HepG2 (cell line): ENCODE results near the gene RNH1. TPM values are rescaled to one million over a fixed set of nuclear protein-coding genes. Genes with fewer than 3 reads are reported as not detected.
A peak's percentile ranks its signal among the peaks of the same experiment; 100 is the strongest.

ENCODE experiments used
- ATF2 ChIP-seq: sonication (generic); formaldehyde crosslinking; IDR thresholded peaks from 2 replicates; pipeline ENCODE4 v1.4.0; 2020; ENCODE audit warnings: missing genetic modification reagents
- ATF7-NPFF ChIP-seq: sonication (generic); formaldehyde crosslinking; IDR thresholded peaks from 2 replicates; pipeline ENCODE4 v1.8.1; 2023; ENCODE audit warnings: mild to moderate bottlenecking, low read depth, missing genetic modification reagents, moderate library complexity
- ATRX ChIP-seq: sonication (generic); formaldehyde crosslinking; IDR thresholded peaks from 2 replicates; pipeline ENCODE4 v1.4.0; 2020; ENCODE audit warnings: missing genetic modification reagents, borderline replicate concordance
- LCORL ChIP-seq, 2 experiments: fragments of 450-650 bp in 1 of 2; sonication (generic) in 1 of 2; formaldehyde crosslinking in 1 of 2; IDR thresholded peaks; 2 replicates each; pipeline versions ENCODE4 v1.5.0 to v1.6.1; 2017 to 2020; ENCODE audit warnings: antibody characterized with exemption in 1 of 2, missing genetic modification reagents in 1 of 2
- MEIS1 ChIP-seq: sonication (generic); formaldehyde crosslinking; IDR thresholded peaks from 2 replicates; pipeline ENCODE4 v1.9.0; 2021; ENCODE audit warnings: mild to moderate bottlenecking, missing genetic modification reagents, moderate library complexity, borderline replicate concordance
- PAXIP1 ChIP-seq: sonication (generic); formaldehyde crosslinking; conservative IDR thresholded peaks from 2 replicates; pipeline ENCODE4 v1.4.0; 2020; ENCODE audit warnings: mild to moderate bottlenecking, missing genetic modification reagents, moderate library complexity
- POLR2AphosphoS5 ChIP-seq: IDR thresholded peaks from 2 replicates; pipeline ENCODE4 v1.6.1; 2012; ENCODE audit warnings: low read depth, low read length
- RCOR2 ChIP-seq: IDR thresholded peaks from 2 replicates; pipeline ENCODE4 v1.6.1; 2016; ENCODE audit warnings: missing biosample characterization, missing genetic modification reagents
- SAP130 ChIP-seq: IDR thresholded peaks from 2 replicates; pipeline ENCODE4 v1.6.1; 2016; ENCODE audit warnings: low read depth
- SNAPC4 ChIP-seq: sonication (generic); formaldehyde crosslinking; IDR thresholded peaks from 2 replicates; pipeline ENCODE4 v1.4.0; 2020; ENCODE audit warnings: mild to moderate bottlenecking, missing genetic modification reagents
- SPEN ChIP-seq: sonication (generic); formaldehyde crosslinking; IDR thresholded peaks from 2 replicates; pipeline ENCODE4 v1.5.1; 2020; ENCODE audit warnings: low read depth, mild to moderate bottlenecking, missing genetic modification reagents
- TFDP1 ChIP-seq: IDR thresholded peaks from 2 replicates; pipeline ENCODE4 v1.6.1; 2016; ENCODE audit warnings: missing compliant biosample characterization, missing genetic modification reagents, borderline replicate concordance
- ZNF576 ChIP-seq: sonication (generic); formaldehyde crosslinking; IDR thresholded peaks from 2 replicates; pipeline ENCODE4 v1.4.0; 2020; ENCODE audit warnings: mild to moderate bottlenecking, missing genetic modification reagents
- polyA plus RNA-seq, 8 experiments: library from polyadenylated mRNA; depleted of rRNA in 3 of 8; stranded (reverse) in 7 of 8; unstranded in 1 of 8; fragments of >200 nt; fragmentation: Illumina TruSeq in 4 of 8; extraction: Trizol in 4 of 8; gene quantifications; 2 replicates each; pipeline versions ENCODE4 v1.2.1 to v1.2.3, GENCODE V29; 2011 to 2016; ENCODE audit warnings: low read depth in 4 of 8, missing spikeins in 1 of 8, mixed read lengths in 1 of 8; ENCODE audit not compliant: insufficient read depth in 1 of 8
- total RNA-seq, 5 experiments: library from RNA; depleted of rRNA; stranded (reverse); fragments of >200 nt; fragmentation: Illumina TruSeq; extraction: Trizol; gene quantifications; 2 replicates each; pipeline ENCODE4 v1.2.3, GENCODE V29; 2016; ENCODE audit warnings: low read depth in 1 of 5

The RNH1 gene
- total and polyA plus RNA-seq, 2 of the 13 experiments (the other 11 are each of a cell fraction or from before 2014, with no cell fraction given), result 36.0 to 74.1 TPM

GRCh38 chr11:535519-536454 is 28.7 kb upstream of the RNH1 start, which contains the start of gene HRAS (continued):
- TF ChIP-seq ATF2 (peak; percentile 26; the same call in 1 of the 2 replicates), SAP130 (peak; percentile 68), ATF7-NPFF (CRISPR knock-in tag) (peak; percentile 68; the same call in 1 of the 2 replicates), RCOR2 (CRISPR knock-in tag) (no peak), ATRX (CRISPR knock-in tag) (no peak), TFDP1 (peak; percentile 58; the same call in 1 of the 2 replicates), LCORL (IDR thresholded peaks at IDR 0.05) (no peak), LCORL (CRISPR knock-in tag; IDR thresholded peaks at IDR 0.05) (peak; percentile 10; the same call in 1 of the 2 replicates), SPEN (CRISPR knock-in tag) (peak; percentile 39; the same call in 1 of the 2 replicates), SNAPC4 (CRISPR knock-in tag) (no peak), ZNF576 (no peak), MEIS1 (CRISPR knock-in tag) (no peak), PAXIP1 (CRISPR knock-in tag) (0 out of 2 replicates have a peak, but pooled peaks have one; percentile 20), POLR2AphosphoS5 (peak; percentile 63)
